Measurements from ENCODE around the gene FOSL1.

FOSL1 gene

DNA sequence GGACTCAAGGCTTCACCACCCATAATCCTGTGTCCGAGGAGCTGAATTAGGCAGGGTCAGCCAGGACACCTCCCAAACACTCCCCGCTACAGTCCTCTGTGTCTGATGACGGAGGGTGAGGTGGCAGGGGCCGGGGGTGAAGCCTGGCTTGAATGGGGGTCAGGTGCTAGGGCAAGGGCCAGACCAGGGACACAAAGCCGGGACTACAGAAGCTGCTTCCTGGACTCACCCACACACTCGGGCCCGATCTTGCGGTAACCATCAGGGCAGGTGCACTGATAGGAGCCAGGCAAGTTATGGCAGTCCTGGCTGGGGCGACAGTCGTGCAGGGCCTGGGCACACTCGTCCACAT, 29.9 kb downstream of the FOSL1 start:
- Mint-ChIP-seq H3K36me3 (ENCODE audit: low read depth) (peaks cover 24% of the 10 kb centered on the region), H3K4me3 (peak overlapping the region; percentile 76 to 90 (median 86)), H3K4me1 (peaks cover 3% of the 10 kb centered on the region), H3K27ac (peak overlapping the region in 1 of 3 experiments; percentile 38), H3K9me3 (no peaks in the 10 kb centered on the region), H3K27me3 (ENCODE audit: low read depth) (no peaks in the 10 kb centered on the region)
- no peak for TF ChIP-seq CTCF (IDR thresholded peaks at IDR 0.05; ENCODE audit: unreplicated experiment in 3 of 3)

- H3K4me3 Mint-ChIP-seq = peak overlapping the region; percentile 50 to 75 (median 65)
- H3K9me3 Mint-ChIP-seq = no peaks in the 10 kb centered on the region
- peaks cover 28% of the 10 kb centered on the region for H3K36me3 Mint-ChIP-seq (ENCODE audit: low read depth)
- no peak overlapping the region for H3K27ac Mint-ChIP-seq
- H3K4me1 Mint-ChIP-seq = peaks cover 3% of the 10 kb centered on the region
- TF ChIP-seq CTCF (IDR thresholded peaks at IDR 0.05; ENCODE audit: unreplicated experiment in 3 of 3) = no peak
- no peaks in the 10 kb centered on the region for H3K27me3 Mint-ChIP-seq (ENCODE audit: low read depth)
Measured at GRCh38 chr11:65869643-65870306, 30.4 kb downstream of the FOSL1 start.

DNA sequence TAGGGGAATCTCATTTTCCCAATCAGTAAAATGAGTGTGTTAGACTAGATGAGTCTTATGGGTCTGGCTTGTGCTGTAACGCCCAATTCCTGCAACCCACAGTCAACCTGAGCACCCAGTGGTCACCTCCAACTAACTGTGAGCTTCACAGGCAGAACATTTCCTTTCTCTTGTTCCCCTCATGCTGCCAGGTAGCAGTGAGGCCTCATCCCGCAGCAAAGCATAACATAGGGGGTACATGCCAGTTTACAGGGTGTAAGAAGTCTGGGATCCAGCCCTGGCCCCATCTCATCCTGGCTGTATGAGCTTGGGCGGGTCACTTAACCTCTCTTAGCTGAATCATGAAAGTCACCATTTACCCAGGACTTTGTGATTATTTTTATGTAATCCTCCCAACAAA, 31.3 kb downstream of the FOSL1 start:
- H3K27ac Mint-ChIP-seq = peak overlapping the region in 1 of 3 experiments; percentile 51
- no peaks in the 10 kb centered on the region for H3K9me3 Mint-ChIP-seq
- peak overlapping the region in 2 of 3 experiments; percentile 60 to 75 for H3K4me3 Mint-ChIP-seq
- H3K4me1 Mint-ChIP-seq = peaks cover 3% of the 10 kb centered on the region
- H3K36me3 Mint-ChIP-seq (ENCODE audit: low read depth) = peaks cover 28% of the 10 kb centered on the region
- no peaks in the 10 kb centered on the region for H3K27me3 Mint-ChIP-seq (ENCODE audit: low read depth)
- no peak for TF ChIP-seq CTCF (IDR thresholded peaks at IDR 0.05; ENCODE audit: unreplicated experiment in 3 of 3)

- Mint-ChIP-seq H3K27ac (peak overlapping the region in 1 of 3 experiments; percentile 64), H3K9me3 (no peaks in the 10 kb centered on the region), H3K27me3 (ENCODE audit: low read depth) (no peaks in the 10 kb centered on the region), H3K4me1 (peaks cover 3% of the 10 kb centered on the region), H3K36me3 (ENCODE audit: low read depth) (peaks cover 33% of the 10 kb centered on the region), H3K4me3 (peak overlapping the region in 2 of 3 experiments; percentile 15 to 23)
- no peak for TF ChIP-seq CTCF (IDR thresholded peaks at IDR 0.05; ENCODE audit: unreplicated experiment in 3 of 3)
Measured at GRCh38 chr11:65868076-65868667, 32.0 kb downstream of the FOSL1 start.

- Mint-ChIP-seq H3K27ac (peak overlapping the region in 2 of 3 experiments; percentile 64 to 73), H3K4me1 (peaks cover 7% of the 10 kb centered on the region), H3K27me3 (ENCODE audit: low read depth) (no peaks in the 10 kb centered on the region), H3K36me3 (ENCODE audit: low read depth) (peaks cover 36% of the 10 kb centered on the region), H3K4me3 (peak overlapping the region; percentile 30 to 79 (median 32)), H3K9me3 (no peaks in the 10 kb centered on the region)
- TF ChIP-seq CTCF (IDR thresholded peaks at IDR 0.05; ENCODE audit: unreplicated experiment in 3 of 3) = no peak
Measured at GRCh38 chr11:65867284-65868071, 32.7 kb downstream of the FOSL1 start.

Measured in nephron (organoid).